IMR-90 (cell line): ENCODE measurements around the gene MDH1B. TPM values are rescaled to one million over a fixed set of nuclear protein-coding genes. Genes with fewer than 3 reads are reported as not detected.

Experiments used
- ATAC-seq: fragments of 200-7000 bp; cut with Tn5 transposase; 2 replicates; pipeline ENCODE4 v1.9.1; 2020; ENCODE audit warnings: low read depth, mild to moderate bottlenecking, moderate library complexity
- BruUV-seq: library from RNA; stranded (reverse); fragments of 400-500 nt; replicated peaks from 2 replicates; lab custom pipeline; 2021; lab: Mats Ljungman, UMichigan
- CTCF ChIA-PET: fragments of 300-600 bp; formaldehyde crosslinking; extraction: SDS; loops from one replicate; lab custom pipeline; 2021; ENCODE audit warnings: antibody characterized with exemption; lab: Yijun Ruan, JAX
- POLR2A ChIA-PET: fragments of 300-600 bp; sonication (Branson Sonifier 250); formaldehyde crosslinking; loops from one replicate; lab custom pipeline; 2022; ENCODE audit warnings: antibody characterized with exemption; ENCODE audit not compliant: unreplicated experiment; lab: Charles Lee
- DNase-seq: peaks from one replicate; pipeline ENCODE4 v3.0.0; 2013
- H2AFZ ChIP-seq: replicated peaks from 2 replicates; pipeline ENCODE3; 2013; ENCODE audit warnings: low read length, mild to moderate bottlenecking; ENCODE audit not compliant: poor library complexity
- H2AK5ac ChIP-seq: 2 replicates; pipeline ENCODE4 v1.6.1; 2013; ENCODE audit warnings: low read depth, low read length, inconsistent platforms
- H2AK9ac ChIP-seq: replicated peaks from 2 replicates; pipeline ENCODE3; 2013; ENCODE audit warnings: mild to moderate bottlenecking, low read depth, low read length, moderate library complexity; ENCODE audit not compliant: poor library complexity
- H2BK120ac ChIP-seq: 2 replicates; pipeline ENCODE4 v1.6.1; 2013; ENCODE audit warnings: low read depth, low read length, inconsistent platforms
- H2BK15ac ChIP-seq: 3 replicates; pipeline ENCODE4 v1.6.1; 2013; ENCODE audit warnings: low read depth, low read length, inconsistent platforms
- H2BK20ac ChIP-seq: 2 replicates; pipeline ENCODE4 v1.6.1; 2013; ENCODE audit warnings: low read depth, mild to moderate bottlenecking, inconsistent platforms, low read length, moderate library complexity
- H2BK5ac ChIP-seq: 2 replicates; pipeline ENCODE4 v1.6.1; 2013; ENCODE audit warnings: mild to moderate bottlenecking, low read depth, low read length, inconsistent platforms; ENCODE audit not compliant: poor library complexity, severe bottlenecking
- H3K14ac ChIP-seq: replicated peaks from 2 replicates; pipeline ENCODE4 v1.6.1; 2013; ENCODE audit warnings: low read depth, low read length, inconsistent platforms
- H3K18ac ChIP-seq: 2 replicates; pipeline ENCODE4 v1.6.1; 2013; ENCODE audit warnings: low read depth, low read length, control low read depth
- H3K23ac ChIP-seq: 2 replicates; pipeline ENCODE4 v1.6.1; 2013; ENCODE audit warnings: low read depth, low read length, inconsistent platforms
- H3K27ac ChIP-seq: 2 replicates; pipeline ENCODE4 v1.5.1; 2013; ENCODE audit warnings: mild to moderate bottlenecking, control low read depth, low read length; ENCODE audit not compliant: insufficient read depth
- H3K27me3 ChIP-seq: 2 replicates; pipeline ENCODE4 v1.6.1; 2013; ENCODE audit warnings: low read length; ENCODE audit not compliant: control insufficient read depth, insufficient read depth
- H3K36me3 ChIP-seq: 2 replicates; pipeline ENCODE4 v1.6.1; 2013; ENCODE audit warnings: low read length, mixed read lengths; ENCODE audit not compliant: control insufficient read depth, insufficient read depth
- H3K4ac ChIP-seq: 2 replicates; pipeline ENCODE4 v1.6.1; 2013; ENCODE audit warnings: low read depth, low read length, inconsistent platforms
- H3K4me1 ChIP-seq: 2 replicates; pipeline ENCODE4 v1.6.1; 2013; ENCODE audit warnings: low read length, mixed read lengths; ENCODE audit not compliant: control insufficient read depth, insufficient read depth
- H3K4me2 ChIP-seq: 2 replicates; pipeline ENCODE4 v1.6.1; 2013; ENCODE audit warnings: low read depth, mild to moderate bottlenecking, control low read depth, low read length, moderate library complexity
- H3K4me3 ChIP-seq: 2 replicates; pipeline ENCODE4 v1.5.1; 2013; ENCODE audit warnings: low read depth, mild to moderate bottlenecking, control low read depth, low read length, moderate library complexity; ENCODE audit not compliant: insufficient read depth
- H3K56ac ChIP-seq: 2 replicates; pipeline ENCODE4 v1.6.1; 2013; ENCODE audit warnings: low read length, inconsistent platforms; ENCODE audit not compliant: insufficient read depth; ENCODE audit errors: extremely low read depth
- H3K79me1 ChIP-seq, 2 experiments: 2 replicates each; pipeline ENCODE4 v1.6.1; 2013; ENCODE audit warnings: low read length in 2 of 2, inconsistent platforms in 1 of 2, low read depth in 1 of 2
- H3K9ac ChIP-seq: 2 replicates; pipeline ENCODE4 v1.6.1; 2013; ENCODE audit warnings: low read depth, low read length, control low read depth
- H3K9me1 ChIP-seq: 2 replicates; pipeline ENCODE4 v1.6.1; 2013; ENCODE audit warnings: low read length, inconsistent platforms; ENCODE audit not compliant: insufficient read depth
- H3K9me3 ChIP-seq: 2 replicates; pipeline ENCODE4 v1.6.1; 2013; ENCODE audit warnings: low read length; ENCODE audit not compliant: control insufficient read depth, insufficient read depth
- H4K20me1 ChIP-seq: 2 replicates; pipeline ENCODE4 v1.6.1; 2013; ENCODE audit warnings: low read length, inconsistent platforms; ENCODE audit not compliant: insufficient read depth
- H4K5ac ChIP-seq: 2 replicates; pipeline ENCODE4 v1.6.1; 2013; ENCODE audit warnings: mild to moderate bottlenecking, low read depth, low read length, control low read depth
- H4K8ac ChIP-seq, 2 experiments: 2 replicates each; pipeline ENCODE4 v1.6.1; 2013; ENCODE audit warnings: low read depth in 2 of 2, low read length in 2 of 2, control low read depth in 1 of 2, inconsistent platforms in 1 of 2
- H4K91ac ChIP-seq: 2 replicates; pipeline ENCODE4 v1.6.1; 2013; ENCODE audit warnings: low read depth, low read length, inconsistent platforms; ENCODE audit not compliant: insufficient read depth
- BHLHE40 ChIP-seq: fragments of 150-350 bp; IDR thresholded peaks from 2 replicates; pipeline ENCODE4 v1.6.1; 2016; ENCODE audit warnings: mild to moderate bottlenecking, low read depth, low read length
- CEBPB ChIP-seq: IDR thresholded peaks from 2 replicates; pipeline ENCODE4 v1.6.1; 2012; ENCODE audit warnings: low read depth, low read length, improper control_type of control experiment
- CHD1 ChIP-seq: IDR thresholded peaks from 2 replicates; pipeline ENCODE4 v1.6.1; 2012; ENCODE audit warnings: low read depth, low read length, improper control_type of control experiment
- FOS ChIP-seq: fragments of 150-350 bp; IDR thresholded peaks from 2 replicates; pipeline ENCODE4 v1.6.1; 2016; ENCODE audit warnings: low read depth, low read length
- MAFK ChIP-seq: IDR thresholded peaks from 2 replicates; pipeline ENCODE4 v1.6.1; 2012; ENCODE audit warnings: low read depth, low read length, improper control_type of control experiment
- MAZ ChIP-seq: IDR thresholded peaks from 2 replicates; pipeline ENCODE4 v1.6.1; 2012; ENCODE audit warnings: low read depth, mild to moderate bottlenecking, low read length, improper control_type of control experiment, moderate library complexity, borderline replicate concordance
- MXI1 ChIP-seq: IDR thresholded peaks from 2 replicates; pipeline ENCODE4 v1.6.1; 2012; ENCODE audit warnings: low read depth, mild to moderate bottlenecking, low read length, moderate library complexity, borderline replicate concordance
- NFE2L2 ChIP-seq: fragments of 150-350 bp; IDR thresholded peaks from 2 replicates; pipeline ENCODE4 v1.6.1; 2016; ENCODE audit warnings: low read depth, mild to moderate bottlenecking, low read length
- POLR2A ChIP-seq: IDR thresholded peaks from 2 replicates; pipeline ENCODE4 v1.6.1; 2012; ENCODE audit warnings: mild to moderate bottlenecking, low read depth, low read length
- RAD21 ChIP-seq: IDR thresholded peaks from 2 replicates; pipeline ENCODE4 v1.6.1; 2012; ENCODE audit warnings: low read length, improper control_type of control experiment
- RCOR1 ChIP-seq: IDR thresholded peaks from 2 replicates; pipeline ENCODE4 v1.6.1; 2012; ENCODE audit warnings: mild to moderate bottlenecking, low read length, improper control_type of control experiment; ENCODE audit not compliant: insufficient replicate concordance
- RFX5 ChIP-seq: IDR thresholded peaks from 2 replicates; pipeline ENCODE4 v1.8.0; 2012; ENCODE audit warnings: low read depth, mild to moderate bottlenecking, low read length, moderate library complexity
- SMC3 ChIP-seq: fragments of 150-350 bp; IDR thresholded peaks from 2 replicates; pipeline ENCODE4 v1.6.1; 2016; ENCODE audit warnings: low read depth, mild to moderate bottlenecking, antibody characterized with exemption, low read length, moderate library complexity
- USF2 ChIP-seq: fragments of 150-350 bp; IDR thresholded peaks from 2 replicates; pipeline ENCODE4 v1.6.1; 2017; ENCODE audit warnings: mild to moderate bottlenecking, antibody characterized with exemption, low read length, low read depth
- WGBS, 2 experiments: methylation state at CpG; one replicate each; pipeline versions ENCODE4 v1.1.5 to v1.1.7; 2013; ENCODE audit warnings: missing lambda C conversion rate in 2 of 2; ENCODE audit not compliant: insufficient read length in 1 of 2; ENCODE audit errors: extremely low coverage in 2 of 2; 5-methylcytosine and 5-hydroxymethylcytosine counted together
- dilution Hi-C: fragments of 300-500 bp; cut with HindIII; formaldehyde crosslinking; loops from one replicate; pipeline ENCODE4 v1.14.3; 2018; ENCODE audit warnings: low sequenced_read_pairs; ENCODE audit not compliant: unreplicated experiment
- in situ Hi-C: fragments of 300-500 bp; cut with MboI; formaldehyde crosslinking; loops from 3 replicates; pipeline ENCODE4 v1.14.3; 2019; ENCODE audit warnings: low sequenced_read_pairs, inconsistent platforms, mixed read lengths
- intact Hi-C: fragments of 100-400 bp; cut with micrococcal nuclease; formaldehyde crosslinking; loops from 2 replicates; pipeline ENCODE4 v1.10.0; 2022
- polyA plus RNA-seq, 3 experiments: library from polyadenylated mRNA; depleted of rRNA; stranded (reverse); fragments of >200 nt; gene quantifications; 2 replicates each; pipeline ENCODE4 v1.2.3, GENCODE V29; 2012; ENCODE audit warnings: low replicate concordance in 1 of 3
- total RNA-seq: library from RNA; depleted of rRNA; stranded (reverse); fragments of >200 nt; gene quantifications from 2 replicates; pipeline ENCODE4 v1.2.3, GENCODE V29; 2012
- TF ChIP-seq, protein P1 (sequence below): fragments of 150-350 bp; IDR thresholded peaks from 2 replicates; pipeline ENCODE4 v1.6.1; 2016; ENCODE audit warnings: low read depth, mild to moderate bottlenecking, low read length, moderate library complexity, borderline replicate concordance
- TF ChIP-seq, protein P2 (sequence below): conservative IDR thresholded peaks from 2 replicates; pipeline ENCODE4 v1.5.1; 2012; ENCODE audit warnings: mild to moderate bottlenecking, low read depth, low read length, improper control_type of control experiment

Gene MDH1B
- total and polyA plus RNA-seq, 2 of the 4 experiments (the other 2 are of a cell fraction) = 0.38 to 0.54 TPM

DNA sequence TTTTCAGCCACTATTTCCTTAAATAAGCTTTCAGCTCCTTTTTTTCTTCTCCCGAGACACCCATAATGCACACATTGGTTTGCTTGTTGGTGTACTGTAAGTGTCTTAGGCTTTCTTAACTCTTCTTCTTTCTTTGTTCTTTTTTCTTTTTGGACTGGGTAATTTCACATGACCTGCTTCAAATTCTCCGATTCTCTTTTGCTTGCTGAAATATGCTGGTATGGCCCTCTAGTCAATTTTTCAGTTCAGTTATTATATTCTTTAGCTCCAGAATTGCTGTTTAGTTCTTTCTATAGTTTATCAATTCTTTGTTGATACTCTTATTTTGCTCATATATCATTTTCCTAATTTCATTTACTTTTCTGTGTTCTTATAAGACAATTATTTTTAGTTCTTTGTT lies 15.5 kb upstream of the MDH1B start:
- no peak for ATAC-seq
- no CpG with 5 or more reads among the region's 2 CpGs for WGBS, 2 experiments
- H3K27ac ChIP-seq = no peak overlapping the region
- no peaks in the 10 kb centered on the region for H3K9me1 ChIP-seq
- H3K14ac ChIP-seq = no peak overlapping the region
- no peak overlapping the region for H4K91ac ChIP-seq
- H4K20me1 ChIP-seq = peaks cover 4% of the 10 kb centered on the region; the same call in 1 of the 2 replicates
- H2BK5ac ChIP-seq = no peak overlapping the region
- ChIA-PET POLR2A (no interaction called here), CTCF (interaction anchor here (0.6 to 1.6 kb wide), 3 partner anchors 16 to 1195 kb away, joined by 3 to 5 read pairs (median 4); partner anchors contain the start of genes FASTKD2 and MDH1B)
- peaks cover 11 to 13% of the 10 kb centered on the region in 2 experiments for H3K79me1 ChIP-seq
- no peak overlapping the region for H2BK120ac ChIP-seq
- no peak overlapping the region for H3K4me3 ChIP-seq
- H3K18ac ChIP-seq = no peak overlapping the region
- no peak overlapping the region for H3K4me2 ChIP-seq
- no peak overlapping the region for H3K4ac ChIP-seq
- DNase-seq = no peak
- no peaks in the 10 kb centered on the region for H3K9me3 ChIP-seq
- no peak overlapping the region for H3K56ac ChIP-seq
- dilution Hi-C loops = no loop called here
- no peak overlapping the region for H3K9ac ChIP-seq
- H3K4me1 ChIP-seq = no peaks in the 10 kb centered on the region
- peaks cover 19% of the 10 kb centered on the region for H3K36me3 ChIP-seq
- no peaks in the 10 kb centered on the region for H3K27me3 ChIP-seq
- no peak overlapping the region for H3K23ac ChIP-seq
- intact Hi-C loops = loop anchor here (1.0 to 10.0 kb wide), 3 partner anchors 87 to 388 kb away; no protein-coding TSS in a partner anchor
- BruUV-seq = no TSS peak
- no peak overlapping the region for H2AFZ ChIP-seq
- no peak overlapping the region for H4K8ac ChIP-seq
- no peak overlapping the region for H2BK15ac ChIP-seq
- TF ChIP-seq BHLHE40 (no peak), RAD21 (no peak), USF2 (no peak), RFX5 (no peak), MAZ (no peak), MAFK (no peak), RCOR1 (no peak), CEBPB (no peak), MXI1 (no peak), POLR2A (no peak), NFE2L2 (no peak), CHD1 (no peak), FOS (no peak), SMC3 (no peak)
- TF ChIP-seq, protein P1, sequence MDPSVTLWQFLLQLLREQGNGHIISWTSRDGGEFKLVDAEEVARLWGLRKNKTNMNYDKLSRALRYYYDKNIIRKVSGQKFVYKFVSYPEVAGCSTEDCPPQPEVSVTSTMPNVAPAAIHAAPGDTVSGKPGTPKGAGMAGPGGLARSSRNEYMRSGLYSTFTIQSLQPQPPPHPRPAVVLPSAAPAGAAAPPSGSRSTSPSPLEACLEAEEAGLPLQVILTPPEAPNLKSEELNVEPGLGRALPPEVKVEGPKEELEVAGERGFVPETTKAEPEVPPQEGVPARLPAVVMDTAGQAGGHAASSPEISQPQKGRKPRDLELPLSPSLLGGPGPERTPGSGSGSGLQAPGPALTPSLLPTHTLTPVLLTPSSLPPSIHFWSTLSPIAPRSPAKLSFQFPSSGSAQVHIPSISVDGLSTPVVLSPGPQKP = no peak
- TF ChIP-seq, protein P2, sequence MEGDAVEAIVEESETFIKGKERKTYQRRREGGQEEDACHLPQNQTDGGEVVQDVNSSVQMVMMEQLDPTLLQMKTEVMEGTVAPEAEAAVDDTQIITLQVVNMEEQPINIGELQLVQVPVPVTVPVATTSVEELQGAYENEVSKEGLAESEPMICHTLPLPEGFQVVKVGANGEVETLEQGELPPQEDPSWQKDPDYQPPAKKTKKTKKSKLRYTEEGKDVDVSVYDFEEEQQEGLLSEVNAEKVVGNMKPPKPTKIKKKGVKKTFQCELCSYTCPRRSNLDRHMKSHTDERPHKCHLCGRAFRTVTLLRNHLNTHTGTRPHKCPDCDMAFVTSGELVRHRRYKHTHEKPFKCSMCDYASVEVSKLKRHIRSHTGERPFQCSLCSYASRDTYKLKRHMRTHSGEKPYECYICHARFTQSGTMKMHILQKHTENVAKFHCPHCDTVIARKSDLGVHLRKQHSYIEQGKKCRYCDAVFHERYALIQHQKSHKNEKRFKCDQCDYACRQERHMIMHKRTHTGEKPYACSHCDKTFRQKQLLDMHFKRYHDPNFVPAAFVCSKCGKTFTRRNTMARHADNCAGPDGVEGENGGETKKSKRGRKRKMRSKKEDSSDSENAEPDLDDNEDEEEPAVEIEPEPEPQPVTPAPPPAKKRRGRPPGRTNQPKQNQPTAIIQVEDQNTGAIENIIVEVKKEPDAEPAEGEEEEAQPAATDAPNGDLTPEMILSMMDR = no peak
- H2AK9ac ChIP-seq = no peak overlapping the region
- in situ Hi-C loops = loop anchor here (25.0 kb wide), 1 partner anchor 957 kb away; no protein-coding TSS in a partner anchor
- no peak overlapping the region for H4K5ac ChIP-seq
- no peak overlapping the region for H2AK5ac ChIP-seq
- no peak overlapping the region for H2BK20ac ChIP-seq
